ENCODE data around the gene PRSS50. TPM values are rescaled to one million over a fixed set of nuclear protein-coding genes. Genes with fewer than 3 reads are reported as not detected.

PRSS50 gene
- total RNA-seq, 1 donor from 2014 or later = not detected

DNA sequence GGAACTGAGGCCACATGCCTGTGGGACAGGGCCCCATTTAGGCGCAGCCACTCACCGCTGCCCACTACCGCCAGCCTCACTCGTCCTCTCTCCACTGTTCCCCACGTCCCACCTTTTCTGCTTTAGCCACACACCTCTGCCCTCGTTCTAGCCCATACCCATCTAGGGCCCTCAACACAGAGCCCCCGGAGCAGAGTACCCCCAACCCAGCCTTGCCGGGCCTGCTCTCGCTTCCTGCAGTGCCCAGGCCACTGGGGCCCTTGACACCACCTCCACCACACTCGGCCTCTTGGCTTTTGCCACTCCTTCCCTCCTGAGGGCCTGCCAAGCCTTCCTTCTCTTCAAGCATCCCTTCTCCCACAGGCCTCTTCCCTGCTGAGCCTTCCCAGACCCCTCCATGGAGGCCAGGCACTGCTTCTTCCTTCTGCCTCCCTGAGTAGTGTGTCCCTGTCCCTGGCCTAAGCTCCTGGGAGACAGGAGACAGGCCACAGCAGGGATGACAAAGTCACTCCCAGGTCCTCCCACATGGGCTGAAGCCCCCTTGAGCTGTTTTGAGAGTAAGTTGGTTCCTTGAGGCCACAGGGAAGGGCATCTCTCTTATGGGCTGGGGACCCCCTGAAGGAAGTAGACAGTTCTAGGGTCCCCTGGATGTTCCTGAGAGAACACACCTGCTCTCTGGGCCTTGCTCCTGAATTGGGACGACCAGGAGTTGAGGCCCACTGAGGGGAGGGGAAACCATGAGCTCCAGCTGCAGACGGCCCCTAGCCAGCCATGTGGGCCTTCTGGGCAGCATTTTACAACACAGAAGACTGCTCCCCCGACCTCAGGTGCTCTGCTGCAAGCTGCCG, 4.4 kb downstream of the PRSS50 start:
- no peaks in the 10 kb centered on the region for H3K36me3 ChIP-seq (ENCODE audit: control insufficient read depth, insufficient read depth, low read length)
- FAIRE-seq (no peak), DNase-seq (ENCODE audit: low read depth) (no peak)
- TF ChIP-seq CTCF (IDR thresholded peaks at IDR 0.05; ENCODE audit: insufficient read depth, low read length, severe bottlenecking) = no peak
- no peaks in the 10 kb centered on the region for H3K27me3 ChIP-seq (ENCODE audit: control insufficient read depth, insufficient read depth, low read length)
- H3K4me3 ChIP-seq (ENCODE audit: low read depth, low read length) = no peak overlapping the region

DNA sequence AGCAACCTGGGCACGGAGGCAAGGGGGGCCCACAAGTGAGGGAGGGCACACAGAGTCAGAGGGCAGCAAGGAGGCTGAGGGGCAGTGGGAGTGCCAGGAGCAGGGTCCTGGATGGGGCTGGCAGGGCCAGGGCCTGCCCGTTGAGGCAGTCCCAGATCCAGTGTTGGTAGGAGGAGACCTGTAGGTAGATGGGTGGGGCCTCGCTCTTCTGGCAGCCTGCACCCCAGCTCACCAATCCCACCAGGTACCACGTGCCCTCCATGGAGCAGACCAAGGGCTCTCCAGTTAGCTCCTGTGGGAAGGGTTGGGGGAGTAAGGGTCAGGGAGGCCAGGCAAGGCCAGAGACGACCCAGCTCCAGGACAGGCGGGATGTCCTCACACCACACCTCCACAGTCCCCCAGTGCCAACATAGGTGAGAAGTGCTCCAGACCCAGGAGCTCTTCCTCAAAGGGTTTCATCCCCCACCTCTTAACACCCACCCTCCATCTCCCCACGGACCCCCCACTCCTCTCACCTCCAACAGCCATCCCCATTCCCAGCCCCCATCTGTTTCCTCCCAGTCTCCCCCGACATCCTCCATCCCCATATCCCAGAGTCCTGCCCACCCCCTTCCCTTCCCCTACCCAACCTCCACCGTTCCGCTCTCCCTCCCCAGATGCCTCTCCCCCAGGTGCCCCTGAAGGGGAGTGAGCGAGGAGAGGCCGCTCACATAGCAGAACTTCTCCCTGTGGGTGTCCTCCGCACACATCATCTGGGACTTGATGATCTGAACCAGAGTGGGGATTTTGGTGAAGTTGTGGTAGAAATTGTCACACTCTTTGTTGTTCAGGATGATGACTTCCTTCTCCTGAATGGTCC, 5.2 kb downstream of the PRSS50 start:
- FAIRE-seq (no peak), DNase-seq (ENCODE audit: low read depth) (no peak)
- H3K4me3 ChIP-seq (ENCODE audit: low read depth, low read length) = no peak overlapping the region
- no peaks in the 10 kb centered on the region for H3K27me3 ChIP-seq (ENCODE audit: control insufficient read depth, insufficient read depth, low read length)
- H3K36me3 ChIP-seq (ENCODE audit: control insufficient read depth, insufficient read depth, low read length) = no peaks in the 10 kb centered on the region
- no peak for TF ChIP-seq CTCF (IDR thresholded peaks at IDR 0.05; ENCODE audit: insufficient read depth, low read length, severe bottlenecking)

DNA sequence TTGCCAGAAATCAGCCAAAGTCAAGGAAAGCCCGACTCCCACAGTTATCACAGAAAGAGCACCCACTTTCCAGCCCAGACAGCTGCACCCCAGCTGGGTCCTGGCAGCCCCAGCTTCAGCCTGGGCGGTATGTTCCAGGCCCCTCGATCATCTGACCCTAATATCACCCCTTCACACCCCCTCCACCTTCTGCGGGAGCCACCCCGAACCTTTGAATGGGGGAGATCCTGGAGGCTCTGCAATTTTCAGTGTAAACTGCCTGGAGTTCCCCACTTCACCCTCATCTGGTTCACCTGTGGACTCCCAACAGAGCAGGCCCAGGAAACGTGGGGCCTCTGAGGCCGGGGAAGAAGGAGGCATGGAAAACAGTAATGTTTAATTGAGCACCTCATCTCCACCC, 5.9 kb downstream of the PRSS50 start:
- FAIRE-seq = no peak
- DNase-seq (ENCODE audit: low read depth) = no peak
- TF ChIP-seq CTCF (IDR thresholded peaks at IDR 0.05; ENCODE audit: insufficient read depth, low read length, severe bottlenecking) = no peak
- H3K4me3 ChIP-seq (ENCODE audit: low read depth, low read length) = no peak overlapping the region
- no peaks in the 10 kb centered on the region for H3K27me3 ChIP-seq (ENCODE audit: control insufficient read depth, insufficient read depth, low read length)
- H3K36me3 ChIP-seq (ENCODE audit: control insufficient read depth, insufficient read depth, low read length) = no peaks in the 10 kb centered on the region

GRCh38 chr3:46711305-46711704, 6.4 kb downstream of the PRSS50 start:
- no peak for TF ChIP-seq CTCF (IDR thresholded peaks at IDR 0.05; ENCODE audit: insufficient read depth, low read length, severe bottlenecking)
- H3K4me3 ChIP-seq (ENCODE audit: low read depth, low read length) = no peak overlapping the region
- H3K27me3 ChIP-seq (ENCODE audit: control insufficient read depth, insufficient read depth, low read length) = no peaks in the 10 kb centered on the region
- no peaks in the 10 kb centered on the region for H3K36me3 ChIP-seq (ENCODE audit: control insufficient read depth, insufficient read depth, low read length)
- DNase-seq (ENCODE audit: low read depth) = no peak
- FAIRE-seq = no peak

GRCh38 chr3:46710671-46711295, 6.9 kb downstream of the PRSS50 start:
- FAIRE-seq (no peak), DNase-seq (ENCODE audit: low read depth) (no peak)
- no peak for TF ChIP-seq CTCF (IDR thresholded peaks at IDR 0.05; ENCODE audit: insufficient read depth, low read length, severe bottlenecking)
- Histone ChIP-seq H3K4me3 (ENCODE audit: low read depth, low read length) (no peak overlapping the region), H3K27me3 (ENCODE audit: control insufficient read depth, insufficient read depth, low read length) (no peaks in the 10 kb centered on the region), H3K36me3 (ENCODE audit: control insufficient read depth, insufficient read depth, low read length) (no peaks in the 10 kb centered on the region)
